ENCODE data around the gene FAM217A.

Gene FAM217A

GRCh38 chr6:4041480-4041879, 37.5 kb downstream of the FAM217A start:
- no peak for TF ChIP-seq CTCF (IDR thresholded peaks at IDR 0.05; ENCODE audit: low read depth, low read length, missing control alignments)
- DNase-seq (ENCODE audit: extremely low read depth, low read depth) = no peak
- H3K4me3 ChIP-seq (replicated peaks; ENCODE audit: low read depth, low read length) = no peak overlapping the region

GRCh38 chr6:4039348-4039747, 39.6 kb downstream of the FAM217A start:
- no peak overlapping the region for H3K4me3 ChIP-seq (replicated peaks; ENCODE audit: low read depth, low read length)
- TF ChIP-seq CTCF (IDR thresholded peaks at IDR 0.05; ENCODE audit: low read depth, low read length, missing control alignments) = no peak
- no peak for DNase-seq (ENCODE audit: extremely low read depth, low read depth)

GRCh38 chr6:4036581-4036980, 42.4 kb downstream of the FAM217A start:
- no peak for DNase-seq (ENCODE audit: extremely low read depth, low read depth)
- TF ChIP-seq CTCF (IDR thresholded peaks at IDR 0.05; ENCODE audit: low read depth, low read length, missing control alignments) = no peak
- no peak overlapping the region for H3K4me3 ChIP-seq (replicated peaks; ENCODE audit: low read depth, low read length)

- no peak for TF ChIP-seq CTCF (IDR thresholded peaks at IDR 0.05; ENCODE audit: low read depth, low read length, missing control alignments)
- DNase-seq (ENCODE audit: extremely low read depth, low read depth) = no peak
- no peak overlapping the region for H3K4me3 ChIP-seq (replicated peaks; ENCODE audit: low read depth, low read length)
Observed at GRCh38 chr6:4032475-4032874, 46.5 kb downstream of the FAM217A start.

- no peak for TF ChIP-seq CTCF (IDR thresholded peaks at IDR 0.05; ENCODE audit: low read depth, low read length, missing control alignments)
- no peak overlapping the region for H3K4me3 ChIP-seq (replicated peaks; ENCODE audit: low read depth, low read length)
- DNase-seq (ENCODE audit: extremely low read depth, low read depth) = no peak
Observed at GRCh38 chr6:4031442-4031841, 47.5 kb downstream of the FAM217A start.

GRCh38 chr6:4030669-4031068, 48.3 kb downstream of the FAM217A start:
- no peak for DNase-seq (ENCODE audit: extremely low read depth, low read depth)
- H3K4me3 ChIP-seq (replicated peaks; ENCODE audit: low read depth, low read length) = no peak overlapping the region
- TF ChIP-seq CTCF (IDR thresholded peaks at IDR 0.05; ENCODE audit: low read depth, low read length, missing control alignments) = no peak

GRCh38 chr6:4029687-4030086, 49.2 kb downstream of the FAM217A start:
- no peak overlapping the region for H3K4me3 ChIP-seq (replicated peaks; ENCODE audit: low read depth, low read length)
- DNase-seq (ENCODE audit: extremely low read depth, low read depth) = no peak
- TF ChIP-seq CTCF (IDR thresholded peaks at IDR 0.05; ENCODE audit: low read depth, low read length, missing control alignments) = no peak

All from HFF-Myc (cell line).